Measurements from ENCODE around the gene ARHGAP26. TPM values are rescaled to one million over a fixed set of nuclear protein-coding genes. Genes with fewer than 3 reads are reported as not detected.

The ARHGAP26 gene
- total and polyA plus RNA-seq, 7 donors: 2.5 to 28.7 (median 12.0) TPM

DNA sequence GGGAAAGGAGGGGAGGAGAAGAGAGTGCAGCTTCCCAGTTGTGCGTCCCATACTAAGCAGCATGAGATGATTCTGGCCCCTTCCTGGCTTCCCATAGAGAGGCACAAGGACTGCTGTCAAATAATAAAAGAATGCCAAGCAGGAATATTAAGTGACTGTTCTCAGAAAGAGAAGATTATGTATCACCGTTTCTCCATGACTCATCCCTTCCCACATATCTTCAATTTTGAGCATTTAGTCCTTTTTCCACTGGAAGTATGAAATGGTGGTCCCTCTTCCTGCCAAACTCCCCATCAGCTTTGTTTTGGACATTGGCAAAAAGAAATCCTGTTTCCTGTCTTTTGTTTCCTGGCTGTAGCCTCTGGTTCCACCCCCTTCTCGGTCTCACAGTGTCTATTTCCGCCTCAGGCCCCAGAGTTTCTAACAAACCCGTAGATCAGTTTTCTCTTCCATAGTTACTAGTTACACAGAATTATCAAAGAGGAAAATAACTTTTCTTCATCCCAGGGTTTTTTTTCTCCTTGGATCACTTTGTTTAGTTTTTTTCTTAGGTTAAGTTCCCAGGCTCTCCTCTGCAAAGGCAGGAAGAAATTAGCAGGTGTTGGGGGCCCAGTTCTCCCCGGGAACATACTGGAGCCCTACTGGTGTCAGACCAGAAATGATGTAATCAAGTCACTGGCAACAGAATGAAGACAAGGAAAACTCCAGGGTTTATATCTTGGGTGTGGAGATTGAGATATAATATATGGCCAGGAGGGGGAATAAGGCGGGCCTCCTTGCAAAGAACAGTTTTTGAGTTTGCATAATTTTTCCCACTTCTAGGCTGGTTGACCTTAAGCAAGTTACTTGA lies 26.4 kb upstream of the ARHGAP26 start:
- H3K27me3 ChIP-seq (ENCODE audit: insufficient read depth in 3 of 3, low read length in 2 of 3): no peaks in the 10 kb centered on the region
- intact Hi-C loops (cut with DNase I): no loop called here
- H3K36me3 ChIP-seq (ENCODE audit: insufficient read depth in 1 of 2, low read depth in 1 of 2): no peaks in the 10 kb centered on the region
- H3K4me1 ChIP-seq: peaks cover 5% of the 10 kb centered on the region
- ATAC-seq: peak in 3 of 4 donors; percentile 31 to 53 (median 34)
- H3K9me3 ChIP-seq: no peaks in the 10 kb centered on the region
- H3K27ac ChIP-seq: peak overlapping the region; percentile 25
- WGBS, 3 donors: 41 to 48% (median 43%) methylated on average over 7 of the region's 7 CpGs
- no peak for DNase-seq
- H3K4me3 ChIP-seq: no peak overlapping the region
- TF ChIP-seq, protein P1, sequence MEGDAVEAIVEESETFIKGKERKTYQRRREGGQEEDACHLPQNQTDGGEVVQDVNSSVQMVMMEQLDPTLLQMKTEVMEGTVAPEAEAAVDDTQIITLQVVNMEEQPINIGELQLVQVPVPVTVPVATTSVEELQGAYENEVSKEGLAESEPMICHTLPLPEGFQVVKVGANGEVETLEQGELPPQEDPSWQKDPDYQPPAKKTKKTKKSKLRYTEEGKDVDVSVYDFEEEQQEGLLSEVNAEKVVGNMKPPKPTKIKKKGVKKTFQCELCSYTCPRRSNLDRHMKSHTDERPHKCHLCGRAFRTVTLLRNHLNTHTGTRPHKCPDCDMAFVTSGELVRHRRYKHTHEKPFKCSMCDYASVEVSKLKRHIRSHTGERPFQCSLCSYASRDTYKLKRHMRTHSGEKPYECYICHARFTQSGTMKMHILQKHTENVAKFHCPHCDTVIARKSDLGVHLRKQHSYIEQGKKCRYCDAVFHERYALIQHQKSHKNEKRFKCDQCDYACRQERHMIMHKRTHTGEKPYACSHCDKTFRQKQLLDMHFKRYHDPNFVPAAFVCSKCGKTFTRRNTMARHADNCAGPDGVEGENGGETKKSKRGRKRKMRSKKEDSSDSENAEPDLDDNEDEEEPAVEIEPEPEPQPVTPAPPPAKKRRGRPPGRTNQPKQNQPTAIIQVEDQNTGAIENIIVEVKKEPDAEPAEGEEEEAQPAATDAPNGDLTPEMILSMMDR (IDR thresholded peaks at IDR 0.05): no peak

GRCh38 chr5:142745268-142745667 lies 24.9 kb upstream of the ARHGAP26 start:
- H3K36me3 ChIP-seq (ENCODE audit: insufficient read depth in 1 of 2, low read depth in 1 of 2): no peaks in the 10 kb centered on the region
- intact Hi-C loops (cut with DNase I): loop anchor here in 1 of 2 donors (5.0 kb wide), 2 partner anchors 122 to 137 kb away; no protein-coding TSS in a partner anchor
- DNase-seq (no peak), ATAC-seq (peak in 1 of 4 donors; percentile 58)
- 87 to 94% (median 92%) methylated on average over 4 of the region's 4 CpGs for WGBS, 3 donors
- no peaks in the 10 kb centered on the region for H3K27me3 ChIP-seq (ENCODE audit: insufficient read depth in 3 of 3, low read length in 2 of 3)
- TF ChIP-seq, protein P1 (IDR thresholded peaks at IDR 0.05): no peak
- H3K4me3 ChIP-seq: no peak overlapping the region
- H3K9me3 ChIP-seq: no peaks in the 10 kb centered on the region
- no peak overlapping the region for H3K27ac ChIP-seq
- H3K4me1 ChIP-seq: peaks cover 5% of the 10 kb centered on the region

DNA sequence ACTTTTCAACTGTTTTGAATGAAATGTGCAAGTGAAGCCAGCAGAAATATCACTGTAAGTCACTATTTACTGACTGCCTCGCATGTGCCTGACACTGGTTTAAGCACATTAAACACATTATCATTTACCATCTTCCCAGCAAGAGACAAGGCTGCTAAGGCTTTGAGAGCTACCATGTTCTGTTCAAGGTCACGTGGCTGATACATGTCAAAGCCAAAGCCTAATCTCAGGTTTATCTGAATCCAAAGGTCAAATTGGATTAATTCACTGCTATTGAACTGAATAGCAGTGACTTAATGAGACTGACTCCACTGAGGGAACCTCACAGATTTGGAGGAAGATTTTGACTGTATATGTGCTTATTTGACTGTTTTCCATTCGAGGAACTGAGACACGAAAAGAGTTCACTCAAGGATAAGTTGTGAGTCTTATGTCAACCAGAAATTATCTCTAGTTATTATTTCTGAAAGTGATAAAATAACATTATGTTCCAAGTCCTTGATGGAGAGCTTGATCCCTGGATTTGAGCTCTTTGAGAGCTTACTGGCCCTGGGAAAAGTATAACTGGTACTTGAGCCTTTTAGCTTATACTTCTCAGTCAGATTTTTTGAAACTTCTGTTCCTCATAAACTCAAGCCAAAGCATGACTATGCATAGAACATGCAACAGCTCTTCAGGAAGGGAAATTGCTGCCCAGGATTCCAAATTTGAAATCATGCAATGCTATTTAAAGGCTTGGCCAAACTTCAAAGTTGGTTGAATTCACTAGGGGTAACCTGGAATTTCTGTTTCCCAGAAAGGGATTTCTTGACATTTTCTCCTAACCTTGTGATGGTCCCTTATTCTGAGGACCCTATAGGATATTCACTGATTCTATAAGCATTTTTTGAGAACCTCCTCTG lies 23.4 kb upstream of the ARHGAP26 start:
- no peak overlapping the region for H3K27ac ChIP-seq
- WGBS, 3 donors: 72 to 87% (median 85%) methylated on average over 4 of the region's 4 CpGs

GRCh38 chr5:142748132-142748531 lies 22.0 kb upstream of the ARHGAP26 start:
- Histone ChIP-seq H3K36me3 (ENCODE audit: insufficient read depth in 1 of 2, low read depth in 1 of 2) (no peaks in the 10 kb centered on the region), H3K4me3 (no peak overlapping the region), H3K9me3 (no peaks in the 10 kb centered on the region), H3K27me3 (ENCODE audit: insufficient read depth in 3 of 3, low read length in 2 of 3) (no peaks in the 10 kb centered on the region), H3K27ac (no peak overlapping the region), H3K4me1 (peaks cover 8% of the 10 kb centered on the region)
- DNase-seq (no peak), ATAC-seq (no peak)
- 77 to 84% (median 79%) methylated on average over 1 of the region's 1 CpG for whole genome bisulfite sequencing, 3 donors
- intact Hi-C loops (cut with DNase I): loop anchor here (2.0 to 5.0 kb wide), 4 partner anchors 119 to 134 kb away; no protein-coding TSS in a partner anchor
- TF ChIP-seq, protein P1 (IDR thresholded peaks at IDR 0.05): no peak

More for the DNA sequence above, 23.4 kb upstream of the ARHGAP26 start:
- ATAC-seq (no peak), DNase-seq (no peak)
- TF ChIP-seq, protein P1 (IDR thresholded peaks at IDR 0.05): no peak
- H3K27me3 ChIP-seq (ENCODE audit: insufficient read depth in 3 of 3, low read length in 2 of 3): no peaks in the 10 kb centered on the region
- H3K4me3 ChIP-seq: no peak overlapping the region
- intact Hi-C loops (cut with DNase I): loop anchor here in 1 of 2 donors (5.0 kb wide), 2 partner anchors 121 to 136 kb away; no protein-coding TSS in a partner anchor
- H3K4me1 ChIP-seq: peaks cover 3% of the 10 kb centered on the region
- no peaks in the 10 kb centered on the region for H3K9me3 ChIP-seq
- H3K36me3 ChIP-seq (ENCODE audit: insufficient read depth in 1 of 2, low read depth in 1 of 2): no peaks in the 10 kb centered on the region
